Kasumi-1 (cell line): ENCODE results near the gene NSUN2.

Experiments
- DNase-seq, 2 experiments: peaks; one replicate each; lab custom pipeline; 2025; lab: John Stamatoyannopoulos, UW

NSUN2 gene

GRCh38 chr5:6556089-6556801 lies 76.6 kb downstream of the NSUN2 start:
- no peak for DNase-seq

DNA sequence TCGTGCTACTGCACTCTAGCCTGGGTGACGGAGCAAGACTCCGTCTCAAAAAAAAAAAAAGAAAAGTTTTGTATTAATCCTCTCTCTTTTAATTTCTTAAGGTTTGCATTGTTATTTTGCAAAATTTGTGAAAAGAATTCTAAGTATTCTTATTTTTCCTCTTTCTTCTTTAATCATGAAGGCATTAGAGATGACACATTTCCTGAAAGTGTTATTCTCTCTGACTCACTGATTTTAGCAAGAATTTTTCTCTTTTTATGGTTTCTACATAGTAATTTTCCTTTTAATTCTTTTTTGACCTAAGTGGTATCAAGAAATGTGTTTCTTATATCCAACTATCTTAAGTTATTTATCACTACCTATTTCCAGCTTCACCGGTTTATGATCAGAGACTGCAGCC lies 78.0 kb downstream of the NSUN2 start:
- DNase-seq: no peak

DNA sequence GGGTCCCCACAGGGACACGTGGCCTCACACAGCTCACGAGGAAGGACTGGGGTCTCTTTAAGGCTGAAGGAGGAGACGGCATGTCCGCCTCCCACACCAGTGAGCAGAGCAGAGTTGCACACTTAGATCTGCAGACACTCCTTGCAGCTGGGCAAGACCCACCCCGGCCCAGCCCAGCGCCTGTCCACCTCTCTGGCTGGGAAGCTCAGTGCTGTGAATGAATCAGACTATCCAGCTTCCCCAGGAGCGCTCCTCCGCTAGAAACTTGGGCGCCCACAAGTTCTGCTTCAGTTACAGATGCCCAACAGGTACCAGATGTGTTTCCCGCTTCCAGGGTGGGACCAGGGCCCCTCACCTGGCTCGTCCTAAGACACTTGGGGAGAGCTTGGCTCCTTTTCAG lies 78.9 kb downstream of the NSUN2 start:
- no peak for DNase-seq

DNA sequence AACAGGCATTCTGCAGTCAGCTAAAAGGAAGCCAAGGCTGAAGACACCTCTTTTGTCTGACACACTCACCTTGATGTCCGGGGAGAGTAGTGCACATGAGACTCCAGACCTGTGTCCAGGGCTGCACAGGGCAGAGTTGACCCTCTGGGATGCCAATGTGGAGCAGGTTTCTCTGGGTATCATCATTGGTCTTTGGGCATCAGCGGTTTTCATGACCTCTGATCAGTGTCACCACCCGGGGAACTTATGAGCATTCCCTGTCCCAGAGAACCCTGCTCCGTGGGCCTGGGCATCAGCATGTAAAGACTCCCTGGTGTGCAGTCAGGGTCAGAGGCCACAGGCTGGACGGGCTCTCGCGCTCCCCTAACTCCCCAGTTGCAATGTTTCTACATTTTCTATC lies 80.2 kb downstream of the NSUN2 start:
- DNase-seq: no peak

- DNase-seq: no peak
Observed at GRCh38 chr5:6551955-6552313, 80.9 kb downstream of the NSUN2 start.

GRCh38 chr5:6551287-6551954 lies 81.4 kb downstream of the NSUN2 start:
- no peak for DNase-seq

- DNase-seq: no peak
Observed at GRCh38 chr5:6550628-6551027, 82.2 kb downstream of the NSUN2 start.
